HL-60/S4 treated with retinoic acid at 250 ng/mL for 4 days and 3 days (cell line): ENCODE measurements around the gene NUB1.

Source experiments
- in situ Hi-C: fragments of 300-500 bp; cut with MboI; formaldehyde crosslinking; loops from 2 replicates; pipeline ENCODE4 v1.7.0; 2022; ENCODE audit warnings: low sequenced_read_pairs

NUB1 gene

DNA sequence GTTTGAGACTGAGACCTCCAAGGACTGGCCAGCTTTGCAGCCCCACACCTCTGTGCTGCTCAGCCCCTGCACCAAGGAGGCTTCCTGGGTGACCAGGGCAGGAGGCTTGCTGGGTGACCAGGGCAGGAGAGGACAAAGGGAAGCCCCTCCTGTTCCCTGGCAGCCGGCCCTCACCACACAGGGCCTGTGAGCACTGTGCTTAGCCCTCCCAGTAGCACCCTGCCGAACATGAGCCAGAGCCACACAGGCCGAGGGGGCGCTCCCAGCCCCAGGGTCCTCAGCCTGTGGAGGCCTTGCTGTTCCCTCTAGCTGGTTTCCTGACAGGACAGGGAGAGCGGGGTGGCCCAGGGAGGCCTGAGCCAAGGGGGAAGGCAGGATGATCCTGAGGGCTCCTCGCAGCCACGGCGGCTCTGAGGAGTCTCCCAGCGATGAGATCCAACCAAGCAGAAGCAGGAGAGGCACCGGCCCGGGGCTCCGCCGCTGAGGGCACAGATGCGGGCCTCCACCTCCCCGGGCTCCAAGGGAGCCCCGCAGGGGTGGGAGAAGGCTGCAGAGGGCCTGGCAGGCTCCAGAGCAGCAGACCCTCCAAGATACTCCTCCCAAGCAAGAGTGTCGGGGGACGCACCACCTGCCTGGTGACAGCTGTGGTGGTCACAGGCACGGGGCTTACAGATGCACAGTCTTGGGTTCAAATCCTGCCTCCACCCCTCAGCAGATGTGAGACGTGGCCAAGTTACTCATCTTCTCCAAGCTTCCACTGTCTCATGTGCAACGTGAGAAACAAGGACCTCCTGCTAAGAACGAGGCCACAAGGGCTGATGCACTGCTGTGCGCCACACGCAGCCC, 45.8 kb downstream of the NUB1 start:
- in situ Hi-C loops: no loop called here

DNA sequence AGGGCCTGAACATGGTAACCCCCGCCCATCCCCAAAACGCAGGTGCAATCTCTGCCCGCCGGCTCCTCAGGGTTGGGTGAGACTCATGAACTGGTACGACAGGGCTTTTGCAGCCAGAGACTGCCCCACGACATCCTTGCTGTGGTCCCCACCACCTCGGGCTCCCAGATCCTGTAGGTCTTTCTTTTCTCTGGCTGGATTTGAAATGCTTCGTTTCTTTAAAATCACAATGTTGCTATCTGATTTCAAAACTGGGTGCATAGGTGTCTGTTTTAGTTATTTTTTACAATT, 46.3 kb downstream of the NUB1 start:
- in situ Hi-C loops: no loop called here

DNA sequence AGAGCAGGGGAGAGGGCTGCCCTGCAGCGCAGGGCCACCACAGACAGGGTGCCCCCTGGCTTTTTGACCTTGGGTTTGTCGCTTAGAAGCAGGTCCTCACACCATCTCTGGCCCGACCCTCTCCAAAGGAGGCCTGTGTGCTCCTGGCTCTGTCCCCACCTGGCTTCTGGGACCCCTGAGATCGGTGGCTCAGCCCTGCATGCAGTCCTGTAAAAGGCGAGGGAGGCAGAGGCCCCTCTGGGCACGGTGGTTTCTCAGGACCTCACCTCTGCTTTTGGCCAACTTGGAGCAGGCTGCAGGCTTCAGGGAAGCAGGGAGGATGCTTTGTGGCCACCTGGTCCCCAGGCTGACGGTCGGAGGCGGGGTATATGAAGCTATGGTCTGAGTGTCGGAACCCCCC, 46.8 kb downstream of the NUB1 start:
- in situ Hi-C loops: no loop called here

DNA sequence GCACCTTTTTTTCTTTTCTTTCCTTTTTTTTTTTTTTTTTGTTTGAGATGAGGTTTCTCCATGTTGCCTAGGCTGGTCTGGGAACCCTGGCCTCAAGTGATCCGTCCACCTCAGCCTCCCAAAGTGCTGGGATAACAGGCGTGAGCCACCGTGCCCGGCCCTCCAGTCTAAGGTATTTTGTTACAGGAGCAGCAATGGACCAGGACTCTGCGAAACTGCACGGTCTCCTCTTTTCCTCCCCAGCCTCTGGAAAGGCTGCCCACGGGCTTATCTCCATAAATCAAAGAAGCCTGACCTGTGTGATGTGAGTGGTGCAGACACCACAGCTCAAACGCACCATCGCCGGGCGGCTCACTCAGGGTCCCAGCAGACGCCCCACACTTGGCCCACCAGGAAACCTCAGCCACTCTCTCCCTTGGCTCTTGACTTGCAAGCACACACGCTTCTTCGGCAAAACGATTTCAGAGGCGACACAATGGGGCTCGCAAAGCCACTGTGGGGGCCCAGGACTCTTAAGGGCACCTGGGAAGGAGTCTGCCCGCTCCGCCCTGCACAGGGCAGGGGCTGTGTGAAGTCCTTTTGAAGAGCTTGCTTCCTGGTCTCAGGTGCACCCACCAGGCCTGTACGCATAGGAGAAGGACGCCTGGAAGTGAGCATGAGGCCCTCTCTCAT, 47.6 kb downstream of the NUB1 start:
- in situ Hi-C loops: no loop called here

DNA sequence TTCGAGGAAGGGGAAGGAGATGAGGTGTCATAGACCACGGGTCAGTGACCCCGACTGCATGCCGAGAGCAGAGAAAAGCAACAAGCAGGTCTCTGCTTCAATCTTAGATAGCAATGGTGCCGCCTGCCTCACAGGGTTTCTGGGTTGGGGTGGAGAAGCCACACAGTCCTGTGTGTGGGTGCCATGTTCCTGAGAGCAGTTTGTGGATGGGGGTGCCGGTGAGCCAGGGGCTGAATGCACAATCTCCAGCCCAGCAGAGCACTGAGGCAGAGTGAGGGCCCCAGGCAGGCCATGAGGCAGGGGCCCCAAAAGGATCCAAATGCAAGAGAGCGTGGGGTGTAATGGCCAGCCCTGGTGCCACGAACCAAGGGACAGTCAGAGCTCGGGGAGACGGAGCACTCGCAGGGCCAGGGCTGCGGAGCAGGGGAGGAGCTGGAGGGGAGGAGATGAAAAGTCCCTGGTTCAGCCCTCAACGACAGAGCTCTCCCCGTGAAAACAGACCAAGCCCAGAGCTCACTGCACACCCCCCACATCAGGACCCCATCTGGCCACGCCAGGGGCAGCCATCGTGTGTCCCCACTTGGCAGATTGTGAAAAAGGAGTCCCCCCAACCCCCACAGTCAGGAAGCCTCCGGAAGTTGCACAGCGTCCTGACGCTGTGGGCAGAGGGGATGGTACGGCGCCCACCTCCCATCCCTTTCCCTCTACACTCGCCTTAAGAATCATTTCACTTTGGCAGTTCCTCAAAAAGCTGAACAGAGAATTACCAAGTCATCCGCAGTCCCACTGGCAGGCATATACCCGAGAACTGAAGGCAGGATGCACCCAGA, 48.4 kb downstream of the NUB1 start:
- in situ Hi-C loops: no loop called here

DNA sequence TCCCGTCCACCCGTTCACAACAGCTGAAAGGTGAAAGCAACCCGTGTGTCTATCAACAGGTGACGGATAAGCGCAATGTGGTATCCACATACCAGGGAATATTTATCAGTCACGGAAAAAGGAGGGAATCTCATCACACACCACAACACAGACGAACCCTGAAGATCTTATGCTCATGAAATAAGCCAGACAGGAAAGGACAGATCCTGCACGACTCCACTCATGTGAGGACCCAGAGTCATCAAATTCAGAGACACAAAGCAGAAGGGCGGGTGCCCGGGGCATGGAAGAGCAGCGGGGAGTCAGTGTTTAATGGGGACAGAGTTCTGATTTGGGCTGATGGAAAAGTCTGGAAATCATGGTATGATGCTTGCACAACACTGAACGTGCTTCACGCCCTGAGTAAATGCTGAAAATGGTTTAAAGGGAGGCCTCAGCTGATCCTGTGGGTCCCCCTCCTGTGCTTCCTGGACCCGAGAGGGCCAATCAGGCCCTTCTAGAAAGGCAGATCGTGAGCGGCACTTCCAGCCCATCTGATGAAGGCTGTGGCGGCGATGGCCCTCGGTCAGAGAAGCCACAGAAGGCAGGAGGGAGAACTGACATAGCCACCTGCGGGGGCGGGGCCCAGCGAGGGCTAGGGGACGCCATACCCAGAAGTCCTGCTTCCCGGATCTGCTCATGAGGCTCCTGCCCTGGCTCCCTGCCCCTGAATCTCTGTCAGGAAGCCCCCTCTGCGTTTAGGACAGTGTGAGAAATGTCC, 49.2 kb downstream of the NUB1 start:
- in situ Hi-C loops: no loop called here

DNA sequence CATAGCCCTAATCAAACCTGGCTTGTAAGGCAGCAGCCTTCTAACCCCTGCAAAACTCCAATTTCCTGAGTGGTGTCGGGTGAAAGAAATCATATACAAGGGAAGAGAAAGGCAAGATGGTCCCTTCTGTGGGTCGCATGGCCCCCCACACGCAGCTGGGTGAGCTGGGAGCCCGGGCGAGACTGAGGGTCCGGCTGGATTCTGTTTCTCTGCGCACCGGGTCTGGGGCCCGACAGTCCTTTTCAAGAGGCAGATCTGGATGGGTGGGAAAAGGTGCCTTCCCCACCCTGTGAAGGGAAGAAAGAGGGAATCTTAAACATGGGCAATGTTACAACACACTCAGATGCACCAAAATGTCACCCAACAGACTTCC, 49.7 kb downstream of the NUB1 start:
- in situ Hi-C loops: no loop called here

DNA sequence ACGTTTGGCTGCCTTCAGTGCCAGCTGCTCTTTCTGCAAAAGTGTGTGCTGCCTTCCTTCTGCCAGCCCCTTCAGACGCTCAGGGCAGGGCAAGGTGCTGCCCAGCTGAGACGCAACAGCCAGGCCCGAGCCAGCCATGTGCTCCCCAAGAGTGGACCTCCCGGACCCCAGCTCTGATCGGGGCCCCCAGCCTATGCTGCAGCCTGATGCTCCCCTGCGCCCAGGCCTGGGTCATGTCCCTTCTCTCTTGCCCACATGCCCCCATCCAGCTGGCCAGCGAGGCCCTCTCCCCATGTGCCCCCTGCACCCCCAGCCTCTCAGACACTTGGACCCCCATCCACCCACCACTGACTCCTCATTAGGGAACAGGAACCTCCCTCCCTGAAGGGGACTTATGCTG, 50.4 kb downstream of the NUB1 start:
- in situ Hi-C loops: no loop called here

DNA sequence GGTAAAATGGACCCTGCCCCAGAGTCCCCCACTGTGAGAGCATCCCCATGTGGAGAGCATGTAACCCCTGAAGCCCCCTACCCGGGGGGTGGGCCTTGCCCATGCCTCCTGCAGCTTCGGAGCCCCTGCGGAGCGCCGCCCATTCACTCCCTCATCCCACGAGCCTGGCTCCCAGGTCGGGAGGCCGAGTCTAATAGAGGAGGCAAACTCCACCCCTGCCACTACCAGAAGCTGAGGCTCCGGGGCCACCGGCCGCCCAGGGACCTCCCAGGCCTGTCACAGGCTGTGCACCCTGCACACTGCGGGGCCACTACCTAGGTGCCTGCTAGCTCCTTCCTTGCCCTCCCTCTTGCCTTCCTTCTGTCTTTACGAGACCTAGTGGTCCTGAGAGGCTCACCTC, 50.8 kb downstream of the NUB1 start:
- in situ Hi-C loops: no loop called here

DNA sequence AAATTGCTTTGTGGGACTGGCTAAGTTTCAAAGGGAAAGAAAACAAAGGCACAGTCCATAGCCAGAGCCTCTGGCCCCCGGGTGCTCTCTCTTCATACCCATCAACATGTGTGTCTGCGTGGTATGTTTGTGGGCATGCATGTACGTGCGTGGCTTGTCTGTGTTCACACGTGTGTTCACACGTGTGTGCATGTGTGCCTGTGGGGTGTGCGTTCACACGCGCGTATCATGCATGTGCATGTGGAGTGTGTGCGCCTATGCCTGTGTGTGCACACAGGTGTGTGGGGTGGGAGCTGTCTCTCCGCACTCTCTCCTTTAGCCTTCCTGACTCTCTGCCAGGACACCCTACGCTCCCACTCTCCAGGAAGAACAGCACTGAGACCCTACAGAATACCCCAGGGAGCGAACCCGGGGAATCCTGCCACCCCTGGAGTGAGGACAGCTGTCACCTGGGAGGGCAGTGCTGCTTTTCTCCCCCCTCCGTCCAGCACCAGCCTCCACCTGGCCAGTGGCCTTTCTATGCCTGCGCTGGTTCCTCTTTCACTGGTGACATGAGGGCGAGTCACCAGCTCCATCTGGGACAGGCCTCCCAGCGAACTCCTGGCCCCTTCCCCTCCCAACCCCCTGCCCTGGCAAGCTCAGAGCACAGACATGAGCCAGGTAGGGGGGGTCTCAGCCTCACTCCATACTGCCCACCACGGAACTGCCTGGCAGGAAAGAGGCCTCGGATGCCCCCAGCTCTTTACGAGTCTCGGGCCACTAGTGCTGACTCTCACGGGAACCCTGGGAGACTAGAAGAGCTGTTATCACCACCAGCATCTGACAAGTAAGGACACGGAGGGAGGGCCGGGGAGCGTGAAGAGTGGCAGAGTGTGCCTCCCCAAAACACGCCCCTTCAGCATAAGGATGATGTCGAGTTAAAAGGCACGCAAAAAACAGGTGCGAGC, 51.7 kb downstream of the NUB1 start:
- in situ Hi-C loops: no loop called here

DNA sequence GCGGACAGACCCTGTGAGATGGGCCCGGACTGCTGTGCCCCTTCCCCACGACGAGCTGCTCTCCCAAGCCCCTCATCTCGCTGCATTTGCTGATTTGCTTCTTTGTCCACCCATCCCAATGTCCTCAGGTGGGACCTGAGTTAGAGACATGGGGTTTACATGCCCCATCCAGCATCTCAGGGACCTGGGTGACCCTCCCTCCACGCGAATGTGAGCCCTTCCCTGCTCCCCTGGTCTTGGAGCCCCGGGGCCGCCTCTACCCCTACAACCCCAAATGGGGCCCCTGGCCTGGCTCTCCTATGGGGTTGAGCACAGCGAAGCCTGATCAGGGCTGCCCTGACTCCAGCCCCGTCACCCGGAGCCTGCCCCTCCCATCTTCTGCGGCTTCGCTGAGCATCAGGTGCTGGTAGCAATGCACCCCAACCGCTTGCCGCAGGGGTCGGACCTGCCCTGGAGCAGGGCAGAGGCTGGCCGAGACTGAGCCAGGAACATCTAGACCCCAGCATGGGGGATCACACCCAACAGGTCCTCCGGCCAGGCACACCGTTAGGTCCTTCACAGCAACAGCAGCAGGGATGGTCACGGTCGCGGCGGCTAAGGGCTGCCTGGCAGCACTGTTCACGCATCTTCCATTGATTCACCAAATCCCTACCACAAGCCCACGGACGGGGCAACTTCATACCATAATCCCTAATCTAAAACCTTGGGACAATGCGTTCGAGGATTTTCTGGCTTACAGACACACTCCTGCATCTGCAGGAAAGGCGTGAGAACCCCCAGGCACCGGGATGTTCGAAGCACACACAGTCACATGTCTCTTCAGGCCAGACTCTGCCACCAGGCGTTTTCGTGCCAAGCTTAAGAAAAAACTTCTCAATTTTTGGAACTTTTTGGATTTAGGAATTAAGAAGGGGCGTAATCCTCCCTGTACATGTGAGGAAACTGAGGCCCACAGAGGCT, 52.7 kb downstream of the NUB1 start:
- in situ Hi-C loops: no loop called here

DNA sequence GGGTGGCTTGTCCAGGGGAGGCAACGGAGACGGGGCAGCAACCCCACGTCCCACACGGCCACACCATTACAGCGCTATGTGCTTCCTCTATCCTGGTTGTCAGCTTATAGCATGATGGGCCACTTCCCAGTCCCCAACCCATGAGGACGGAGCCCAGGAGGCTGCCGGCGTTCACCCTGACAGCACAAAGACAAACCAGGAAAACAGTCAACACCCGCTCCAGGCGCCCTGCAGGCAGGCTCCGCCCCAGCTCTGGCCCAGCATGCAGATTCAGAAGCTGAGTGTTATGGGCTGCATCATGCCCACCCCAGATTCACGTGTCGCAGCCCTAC, 53.4 kb downstream of the NUB1 start:
- in situ Hi-C loops: no loop called here

DNA sequence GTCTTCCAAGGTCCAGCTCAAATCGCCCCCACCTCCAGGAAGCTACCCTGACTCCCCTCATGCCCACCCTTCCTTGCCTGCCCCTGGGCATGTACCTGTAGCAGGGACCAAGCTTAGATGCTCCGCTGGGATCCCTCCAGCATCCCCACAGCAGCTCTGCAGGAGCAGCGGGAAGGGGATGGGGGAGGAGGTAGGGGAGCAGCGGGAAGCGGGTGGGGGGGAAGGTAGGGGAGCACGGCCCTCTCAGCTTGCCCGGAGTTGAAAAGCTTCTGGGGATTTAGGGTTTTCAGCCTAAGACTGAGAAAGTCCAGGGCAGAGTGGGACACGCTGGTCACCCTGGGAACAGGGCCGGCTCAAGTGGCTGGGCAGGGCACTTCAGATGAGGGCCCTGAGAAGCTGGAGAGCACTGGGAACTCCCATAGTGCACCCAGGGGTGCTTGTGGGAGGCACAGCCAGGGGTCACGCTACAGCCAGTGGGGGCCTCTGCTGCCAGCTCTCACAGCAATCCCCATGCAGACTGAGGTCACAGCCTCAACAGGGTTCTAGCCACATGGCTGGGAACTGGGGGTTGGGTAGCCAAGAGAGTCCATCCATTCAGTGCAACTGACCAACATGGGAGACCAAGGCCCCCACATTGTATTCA, 54.8 kb downstream of the NUB1 start:
- in situ Hi-C loops: no loop called here

DNA sequence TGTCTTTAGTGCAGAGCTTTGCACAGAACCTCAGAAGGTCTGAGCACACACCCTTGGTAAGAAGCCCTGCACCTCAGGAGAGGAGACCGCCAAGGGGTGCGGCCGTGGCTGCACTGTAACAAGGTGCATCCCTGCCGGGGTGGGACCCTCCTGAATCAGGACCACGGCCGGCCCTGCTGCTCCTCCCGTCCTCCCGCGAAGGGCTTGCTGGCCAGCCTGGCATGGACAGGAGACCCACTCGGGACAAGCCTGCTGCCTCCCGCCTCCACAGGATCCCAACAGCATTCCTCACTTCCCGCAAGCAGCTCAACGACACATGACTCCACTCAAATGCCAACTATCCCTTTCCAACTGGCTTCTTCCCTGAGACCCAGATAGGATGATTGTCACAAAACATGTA, 55.4 kb downstream of the NUB1 start:
- in situ Hi-C loops: no loop called here

DNA sequence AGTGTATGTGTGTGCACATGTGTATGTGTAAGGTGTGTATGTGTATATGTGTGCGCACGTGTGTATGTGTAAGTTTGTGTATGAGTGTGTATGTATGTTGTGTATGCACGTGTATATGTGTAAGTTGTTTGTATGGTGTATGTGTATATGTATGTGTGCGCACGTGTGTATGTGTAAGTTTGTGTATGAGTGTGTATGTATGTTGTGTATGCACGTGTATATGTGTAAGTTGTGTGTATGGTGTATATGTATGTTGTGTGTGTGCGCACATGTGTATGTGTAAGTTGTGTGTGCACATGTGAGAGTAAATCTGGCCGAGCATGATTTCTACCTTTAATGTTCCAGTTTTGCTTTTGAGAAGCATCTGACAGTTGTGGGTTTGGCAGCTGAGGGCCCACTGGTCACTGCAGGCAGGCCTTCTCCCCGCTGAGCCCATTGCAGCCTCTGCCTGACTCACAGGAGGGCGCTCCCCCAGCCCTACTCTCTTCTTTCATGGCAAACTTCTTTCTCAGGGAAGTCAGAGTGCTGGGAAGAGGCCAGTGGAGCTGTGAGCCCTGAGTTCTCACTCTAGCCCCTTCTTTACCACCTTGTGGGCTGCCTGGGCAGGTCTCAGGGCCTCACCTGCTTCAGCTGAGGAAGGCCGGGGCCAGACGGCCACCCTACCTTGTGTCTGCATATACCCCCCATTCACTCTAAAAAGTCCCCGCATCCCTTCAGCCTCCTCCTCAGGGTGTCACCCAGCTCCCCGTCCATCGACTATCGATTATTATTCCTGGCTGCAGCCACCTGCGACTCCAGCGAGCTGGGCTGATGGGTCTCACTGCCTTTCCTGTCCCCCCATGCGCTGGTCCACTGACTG, 57.1 kb downstream of the NUB1 start:
- in situ Hi-C loops: no loop called here

DNA sequence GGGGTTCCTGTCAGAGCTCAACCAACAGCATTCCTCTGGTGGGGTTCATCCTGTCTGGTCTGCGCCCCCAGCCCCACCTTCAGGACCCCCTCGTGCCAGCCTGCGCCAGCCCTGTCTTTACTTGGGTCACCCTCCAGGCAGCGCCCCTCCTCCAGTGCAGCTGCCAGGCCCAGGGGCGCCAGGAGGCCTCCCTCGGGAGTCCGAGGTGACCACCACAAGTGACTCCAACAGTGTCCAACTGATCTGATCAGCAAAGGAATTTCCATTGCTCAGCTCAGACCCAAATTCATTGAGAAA, 57.6 kb downstream of the NUB1 start:
- in situ Hi-C loops: no loop called here

DNA sequence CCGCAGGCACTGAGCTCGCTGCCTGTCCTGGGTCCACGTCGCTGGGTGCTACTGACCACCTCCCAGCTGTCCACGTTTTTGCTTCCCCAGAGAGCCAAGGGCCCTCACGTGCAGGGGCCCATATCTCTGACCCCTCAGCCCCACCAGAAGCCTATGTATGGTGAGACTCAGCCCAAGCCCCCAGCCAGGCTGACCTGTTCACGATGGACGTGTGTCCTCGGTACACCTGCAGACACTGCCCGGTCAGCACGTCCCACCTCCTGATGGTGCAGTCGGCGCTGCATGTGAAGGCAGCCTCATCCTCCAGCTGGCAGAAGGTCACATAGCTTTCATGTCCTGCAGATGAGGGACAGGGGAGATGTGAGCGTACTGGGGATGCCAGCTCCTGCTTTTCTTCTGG, 58.3 kb downstream of the NUB1 start:
- in situ Hi-C loops: no loop called here
